Neural cell (in vitro differentiated cells): ENCODE data around the gene EDAR. TPM values are rescaled to one million over a fixed set of nuclear protein-coding genes. Genes with fewer than 3 reads are reported as not detected.

Source experiments
- H2AFZ ChIP-seq: fragments of 200-600, 300-800 bp; sonication (generic), shearing (Covaris generic); 2 replicates; pipeline ENCODE4 v1.6.0; 2014; ENCODE audit warnings: low read depth, mild to moderate bottlenecking, antibody characterized with exemption, low read length, moderate library complexity
- H3F3A ChIP-seq: fragments of 200-600 bp; shearing (Covaris generic); 2 replicates; pipeline ENCODE4 v1.6.1; 2016; ENCODE audit warnings: mild to moderate bottlenecking, moderate library complexity, mixed read lengths, antibody characterized with exemption, low read length; ENCODE audit not compliant: insufficient read depth, poor library complexity, severe bottlenecking
- H3K27ac ChIP-seq: fragments of 200-600, 300-800 bp; sonication (generic), shearing (Covaris generic); 2 replicates; pipeline ENCODE4 v1.5.1; 2014; ENCODE audit warnings: mild to moderate bottlenecking, low read length, moderate library complexity
- H3K27me3 ChIP-seq: fragments of 300-800, 200-600 bp; sonication (generic), shearing (Covaris generic); 2 replicates; pipeline ENCODE4 v1.6.0; 2014; ENCODE audit warnings: mild to moderate bottlenecking, low read depth, low read length, moderate library complexity; ENCODE audit not compliant: insufficient read depth
- H3K36me3 ChIP-seq: fragments of 300-800, 200-600 bp; sonication (generic), shearing (Covaris generic); 2 replicates; pipeline ENCODE4 v1.5.1; 2014; ENCODE audit warnings: mild to moderate bottlenecking, antibody characterized with exemption, low read length, moderate library complexity; ENCODE audit not compliant: insufficient read depth
- H3K4me2 ChIP-seq: fragments of 300-800, 200-600 bp; sonication (generic), shearing (Covaris generic); 2 replicates; pipeline ENCODE4 v1.6.0; 2014; ENCODE audit warnings: mild to moderate bottlenecking, low read length
- H3K4me3 ChIP-seq: fragments of 300-800, 200-600 bp; sonication (generic), shearing (Covaris generic); 2 replicates; pipeline ENCODE4 v1.5.1; 2014; ENCODE audit warnings: mild to moderate bottlenecking, low read length, moderate library complexity
- H3K79me2 ChIP-seq: fragments of 200-600 bp; shearing (Covaris generic); replicated peaks from 2 replicates; pipeline ENCODE4 v1.6.0; 2014; ENCODE audit warnings: mild to moderate bottlenecking, low read length, moderate library complexity; ENCODE audit not compliant: insufficient read depth
- H3K9ac ChIP-seq: fragments of 300-800, 200-600 bp; sonication (generic), shearing (Covaris generic); 2 replicates; pipeline ENCODE4 v1.6.1; 2016; ENCODE audit warnings: mild to moderate bottlenecking, low read length, mixed read lengths
- H3K9me2 ChIP-seq: fragments of 200-600 bp; shearing (Covaris generic); 2 replicates; pipeline ENCODE4 v1.6.1; 2016; ENCODE audit warnings: mild to moderate bottlenecking, low read length, mixed read lengths; ENCODE audit not compliant: insufficient read depth
- H3K9me3 ChIP-seq: fragments of 200-600, 300-800 bp; sonication (generic), shearing (Covaris generic); 2 replicates; pipeline ENCODE4 v1.6.1; 2016; ENCODE audit warnings: mild to moderate bottlenecking, mixed run types, low read length, moderate library complexity, mixed read lengths
- H4K20me1 ChIP-seq: fragments of 200-600 bp; shearing (Covaris generic); 2 replicates; pipeline ENCODE4 v1.6.1; 2016; ENCODE audit warnings: mild to moderate bottlenecking, mixed run types; ENCODE audit not compliant: insufficient read depth
- EP300 ChIP-seq: fragments of 450-650 bp; conservative IDR thresholded peaks from 2 replicates; pipeline ENCODE4 v1.6.1; 2014; ENCODE audit warnings: antibody characterized with exemption, mild to moderate bottlenecking, moderate library complexity; ENCODE audit not compliant: poor library complexity, severe bottlenecking
- EZH2 ChIP-seq: fragments of 200-600, 300-800 bp; shearing (Covaris generic), sonication (generic); IDR thresholded peaks from 2 replicates; pipeline ENCODE4 v1.6.1; 2014; ENCODE audit warnings: antibody characterized with exemption, low read length, borderline replicate concordance, mild to moderate bottlenecking; ENCODE audit not compliant: insufficient read depth, poor library complexity, severe bottlenecking
- MXI1 ChIP-seq: fragments of 450-650 bp; conservative IDR thresholded peaks from 2 replicates; pipeline ENCODE4 v1.6.1; 2014; ENCODE audit warnings: antibody characterized with exemption, mild to moderate bottlenecking; ENCODE audit not compliant: poor library complexity, severe bottlenecking
- POLR2AphosphoS5 ChIP-seq: IDR thresholded peaks from 2 replicates; pipeline ENCODE4 v1.6.1; 2012
- RAD21 ChIP-seq: fragments of 450-650 bp; conservative IDR thresholded peaks from 2 replicates; pipeline ENCODE4 v1.6.1; 2014; ENCODE audit warnings: antibody characterized with exemption, mild to moderate bottlenecking, moderate library complexity
- SMC3 ChIP-seq: fragments of 450-650 bp; conservative IDR thresholded peaks from 2 replicates; pipeline ENCODE4 v1.6.1; 2014; ENCODE audit warnings: antibody characterized with exemption, mild to moderate bottlenecking, moderate library complexity; ENCODE audit not compliant: poor library complexity
- TAF1 ChIP-seq: IDR thresholded peaks from 2 replicates; pipeline ENCODE4 v1.6.1; 2012; ENCODE audit warnings: low read depth
- polyA plus RNA-seq: library from polyadenylated mRNA; depleted of rRNA; stranded (reverse); fragments of >200 nt; gene quantifications from 2 replicates; pipeline ENCODE4 v1.2.3, GENCODE V29; 2014
- TF ChIP-seq, protein P1 (sequence below): IDR thresholded peaks from 2 replicates; pipeline ENCODE4 v1.6.1; 2012; ENCODE audit warnings: borderline replicate concordance
- TF ChIP-seq, protein P2 (sequence below): fragments of 450-650 bp; IDR thresholded peaks from 2 replicates; pipeline ENCODE4 v1.5.1; 2014; ENCODE audit warnings: antibody characterized with exemption, mild to moderate bottlenecking, moderate library complexity; ENCODE audit not compliant: poor library complexity, severe bottlenecking

Gene EDAR
- polyA plus RNA-seq, 1 donor from 2014 or later = not detected

DNA sequence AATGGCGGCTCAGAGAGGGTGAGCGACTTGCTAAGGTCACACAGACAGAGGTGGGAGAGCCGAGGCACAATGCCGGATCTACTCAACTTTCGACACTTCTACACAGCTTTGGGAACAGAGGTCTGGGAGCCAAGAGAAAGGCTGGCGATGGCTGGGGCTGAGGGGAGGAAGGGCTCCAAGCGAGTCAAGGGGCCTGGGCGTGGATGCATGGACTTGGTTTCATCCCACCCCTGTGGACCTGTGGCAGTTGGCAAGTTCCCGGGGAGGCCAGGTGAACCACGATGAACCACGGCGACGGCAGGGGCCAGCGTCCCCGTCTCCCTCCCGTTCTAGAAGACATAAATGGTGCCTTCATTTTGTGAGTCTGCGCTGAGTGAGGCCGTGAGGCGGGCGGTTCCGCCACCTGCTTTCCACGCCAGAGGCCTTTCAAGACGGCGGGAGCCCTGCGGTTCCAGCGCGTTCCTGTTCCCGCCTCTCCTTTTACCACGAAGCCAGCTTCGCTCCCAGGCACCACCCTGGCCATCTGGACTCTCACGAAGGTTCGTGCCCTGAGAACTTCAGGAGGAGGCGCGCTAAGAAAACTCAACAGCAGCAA, 46.7 kb downstream of the EDAR start:
- Histone ChIP-seq H3F3A (no peaks in the 10 kb centered on the region), H3K27me3 (no peaks in the 10 kb centered on the region), H4K20me1 (no peaks in the 10 kb centered on the region), H3K4me3 (no peak overlapping the region), H3K9ac (no peak overlapping the region), H3K9me3 (no peaks in the 10 kb centered on the region), H3K36me3 (no peaks in the 10 kb centered on the region), H2AFZ (no peak overlapping the region), H3K27ac (no peak overlapping the region), H3K9me2 (no peaks in the 10 kb centered on the region), H3K4me2 (no peak overlapping the region), H3K79me2 (no peaks in the 10 kb centered on the region)
- TF ChIP-seq, protein P1, sequence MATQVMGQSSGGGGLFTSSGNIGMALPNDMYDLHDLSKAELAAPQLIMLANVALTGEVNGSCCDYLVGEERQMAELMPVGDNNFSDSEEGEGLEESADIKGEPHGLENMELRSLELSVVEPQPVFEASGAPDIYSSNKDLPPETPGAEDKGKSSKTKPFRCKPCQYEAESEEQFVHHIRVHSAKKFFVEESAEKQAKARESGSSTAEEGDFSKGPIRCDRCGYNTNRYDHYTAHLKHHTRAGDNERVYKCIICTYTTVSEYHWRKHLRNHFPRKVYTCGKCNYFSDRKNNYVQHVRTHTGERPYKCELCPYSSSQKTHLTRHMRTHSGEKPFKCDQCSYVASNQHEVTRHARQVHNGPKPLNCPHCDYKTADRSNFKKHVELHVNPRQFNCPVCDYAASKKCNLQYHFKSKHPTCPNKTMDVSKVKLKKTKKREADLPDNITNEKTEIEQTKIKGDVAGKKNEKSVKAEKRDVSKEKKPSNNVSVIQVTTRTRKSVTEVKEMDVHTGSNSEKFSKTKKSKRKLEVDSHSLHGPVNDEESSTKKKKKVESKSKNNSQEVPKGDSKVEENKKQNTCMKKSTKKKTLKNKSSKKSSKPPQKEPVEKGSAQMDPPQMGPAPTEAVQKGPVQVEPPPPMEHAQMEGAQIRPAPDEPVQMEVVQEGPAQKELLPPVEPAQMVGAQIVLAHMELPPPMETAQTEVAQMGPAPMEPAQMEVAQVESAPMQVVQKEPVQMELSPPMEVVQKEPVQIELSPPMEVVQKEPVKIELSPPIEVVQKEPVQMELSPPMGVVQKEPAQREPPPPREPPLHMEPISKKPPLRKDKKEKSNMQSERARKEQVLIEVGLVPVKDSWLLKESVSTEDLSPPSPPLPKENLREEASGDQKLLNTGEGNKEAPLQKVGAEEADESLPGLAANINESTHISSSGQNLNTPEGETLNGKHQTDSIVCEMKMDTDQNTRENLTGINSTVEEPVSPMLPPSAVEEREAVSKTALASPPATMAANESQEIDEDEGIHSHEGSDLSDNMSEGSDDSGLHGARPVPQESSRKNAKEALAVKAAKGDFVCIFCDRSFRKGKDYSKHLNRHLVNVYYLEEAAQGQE = no peak
- TF ChIP-seq MXI1 (no peak), POLR2AphosphoS5 (no peak), EZH2 (no peak), EP300 (no peak), TAF1 (no peak), SMC3 (no peak), RAD21 (no peak)
- TF ChIP-seq, protein P2, sequence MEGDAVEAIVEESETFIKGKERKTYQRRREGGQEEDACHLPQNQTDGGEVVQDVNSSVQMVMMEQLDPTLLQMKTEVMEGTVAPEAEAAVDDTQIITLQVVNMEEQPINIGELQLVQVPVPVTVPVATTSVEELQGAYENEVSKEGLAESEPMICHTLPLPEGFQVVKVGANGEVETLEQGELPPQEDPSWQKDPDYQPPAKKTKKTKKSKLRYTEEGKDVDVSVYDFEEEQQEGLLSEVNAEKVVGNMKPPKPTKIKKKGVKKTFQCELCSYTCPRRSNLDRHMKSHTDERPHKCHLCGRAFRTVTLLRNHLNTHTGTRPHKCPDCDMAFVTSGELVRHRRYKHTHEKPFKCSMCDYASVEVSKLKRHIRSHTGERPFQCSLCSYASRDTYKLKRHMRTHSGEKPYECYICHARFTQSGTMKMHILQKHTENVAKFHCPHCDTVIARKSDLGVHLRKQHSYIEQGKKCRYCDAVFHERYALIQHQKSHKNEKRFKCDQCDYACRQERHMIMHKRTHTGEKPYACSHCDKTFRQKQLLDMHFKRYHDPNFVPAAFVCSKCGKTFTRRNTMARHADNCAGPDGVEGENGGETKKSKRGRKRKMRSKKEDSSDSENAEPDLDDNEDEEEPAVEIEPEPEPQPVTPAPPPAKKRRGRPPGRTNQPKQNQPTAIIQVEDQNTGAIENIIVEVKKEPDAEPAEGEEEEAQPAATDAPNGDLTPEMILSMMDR = no peak

DNA sequence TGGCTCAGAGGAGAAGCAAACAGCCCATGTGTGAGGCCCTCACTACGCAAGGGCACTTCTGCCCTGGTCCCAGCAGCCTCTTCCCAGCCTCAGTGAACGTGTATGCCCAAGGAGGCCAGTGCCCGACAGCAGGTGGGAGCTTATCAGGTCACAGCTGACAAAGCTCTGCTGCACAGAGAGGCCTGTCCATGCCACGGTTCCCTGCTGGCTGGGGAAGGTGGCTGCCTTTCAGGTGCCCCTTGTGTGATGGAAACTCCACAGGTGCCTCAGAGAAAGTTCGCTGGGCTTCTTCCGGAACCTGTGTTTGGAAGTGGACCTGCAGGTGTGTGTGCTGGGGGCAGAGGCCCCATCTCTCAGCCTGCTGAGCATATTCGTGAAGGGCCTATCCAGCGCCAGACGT, 47.3 kb downstream of the EDAR start:
- Histone ChIP-seq H3K4me2 (no peak overlapping the region), H3K27ac (no peak overlapping the region), H4K20me1 (no peaks in the 10 kb centered on the region), H3K79me2 (no peaks in the 10 kb centered on the region), H3K9me3 (no peaks in the 10 kb centered on the region), H3F3A (no peaks in the 10 kb centered on the region), H3K27me3 (no peaks in the 10 kb centered on the region), H3K9ac (no peak overlapping the region), H3K9me2 (no peaks in the 10 kb centered on the region), H3K36me3 (no peaks in the 10 kb centered on the region), H3K4me3 (no peak overlapping the region), H2AFZ (no peak overlapping the region)
- TF ChIP-seq EZH2 (no peak), SMC3 (no peak), RAD21 (no peak), EP300 (no peak), MXI1 (no peak), POLR2AphosphoS5 (no peak), TAF1 (no peak)
- TF ChIP-seq, protein P1 = no peak
- TF ChIP-seq, protein P2 = no peak
